ENCODE results near the gene COG6. TPM values are rescaled to one million over a fixed set of nuclear protein-coding genes. Genes with fewer than 3 reads are reported as not detected.

The COG6 gene
- total and polyA plus RNA-seq, 2 of the 8 experiments (the other 6 are each of a cell fraction or from before 2014, with no cell fraction given) = 8.8 to 22.3 TPM

- no peak overlapping the region for H2BK20ac ChIP-seq (ENCODE audit: low read length)
- H3K23me2 ChIP-seq (ENCODE audit: low read depth, low read length) = no peaks in the 10 kb centered on the region
- H3K4me2 ChIP-seq (ENCODE audit: insufficient read depth in 1 of 2, low read depth in 2 of 2, low read length in 2 of 2) = no peak overlapping the region
- no peaks in the 10 kb centered on the region for H3K79me2 ChIP-seq (ENCODE audit: control insufficient read depth in 1 of 2, insufficient read depth in 2 of 2, low read length in 2 of 2)
- H2BK5ac ChIP-seq (ENCODE audit: low read depth, low read length) = no peak overlapping the region
- H3K27me3 ChIP-seq (replicated peaks in 1 of 4; ENCODE audit: control insufficient read depth in 3 of 4, extremely low read depth in 1 of 4, insufficient read depth in 3 of 4, low read length in 3 of 4) = no peaks in the 10 kb centered on the region
- H3K4ac ChIP-seq (replicated peaks; ENCODE audit: insufficient read length, low read depth, low read length) = no peak overlapping the region
- 88% methylated on average over 1 of the region's 1 CpG; no CpG with 5 or more reads in 1 of the 2 experiments for WGBS, 2 experiments (ENCODE audit: extremely low coverage in 1 of 2, insufficient coverage in 1 of 2, insufficient read length in 1 of 2, insufficient replicate concordance in 2 of 2, low coverage in 1 of 2, low lambda C conversion rate in 2 of 2, missing lambda C conversion rate in 1 of 2)
- H3K4me1 ChIP-seq (replicated peaks in 1 of 4; ENCODE audit: control insufficient read depth in 3 of 4, insufficient read depth in 4 of 4, low read length in 3 of 4) = no peaks in the 10 kb centered on the region
- no peak overlapping the region for H2BK120ac ChIP-seq (replicated peaks; ENCODE audit: low read depth, low read length)
- H3K14ac ChIP-seq (ENCODE audit: insufficient read length) = no peak overlapping the region
- no peak overlapping the region for H4K8ac ChIP-seq (ENCODE audit: extremely low read depth, insufficient read depth, low read length)
- H3K23ac ChIP-seq (ENCODE audit: insufficient read length) = no peak overlapping the region
- no peak overlapping the region for H2BK15ac ChIP-seq (ENCODE audit: low read length)
- H2AK5ac ChIP-seq (ENCODE audit: low read depth, low read length) = no peak overlapping the region
- H4K20me1 ChIP-seq (replicated peaks in 1 of 2; ENCODE audit: control insufficient read depth in 1 of 2, insufficient read depth in 2 of 2, low read length in 2 of 2) = no peaks in the 10 kb centered on the region
- CTCF ChIA-PET (ENCODE audit: partially characterized antibody) = interaction anchor here (0.6 kb wide), 2 partner anchors 263 to 1338 kb away, joined by 3 read pairs; no protein-coding TSS in a partner anchor
- no peaks in the 10 kb centered on the region for H3K79me1 ChIP-seq (ENCODE audit: low read depth, low read length)
- H3K27ac ChIP-seq (ENCODE audit: low read depth, low read length) = no peak overlapping the region
- no peak overlapping the region for H3K56ac ChIP-seq (replicated peaks; ENCODE audit: insufficient read length, low read depth, low read length)
- no peak overlapping the region for H3K9ac ChIP-seq (replicated peaks in 1 of 4; ENCODE audit: extremely low read depth in 1 of 4, low read depth in 3 of 4, low read length in 3 of 4)
- H2BK12ac ChIP-seq (ENCODE audit: low read depth, low read length) = no peak overlapping the region
- no peaks in the 10 kb centered on the region for H3K9me3 ChIP-seq (ENCODE audit: insufficient read depth in 2 of 2, low read depth in 1 of 2, low read length in 1 of 2)
- FAIRE-seq (no peak), DNase-seq (ENCODE audit: low read depth in 1 of 2, low spot score in 2 of 2) (no peak)
- H2AFZ ChIP-seq (ENCODE audit: low read length) = no peak overlapping the region
- TF ChIP-seq SAP30 (IDR thresholded peaks at IDR 0.05; ENCODE audit: insufficient read depth, insufficient replicate concordance, low read length) (no peak), ASH2L (IDR thresholded peaks at IDR 0.05; ENCODE audit: low read length) (no peak), TAF7 (optimal IDR thresholded peaks at IDR 0.05; ENCODE audit: borderline replicate concordance, low read depth, low read length) (no peak), CTCF (IDR thresholded peaks at IDR 0.05; ENCODE audit: control extremely low read depth in 1 of 3, insufficient read depth in 1 of 3, low read depth in 1 of 3, low read length in 3 of 3) (no peak), YY1 (IDR thresholded peaks at IDR 0.05; ENCODE audit: low read depth, low read length) (no peak), EZH2 (IDR thresholded peaks at IDR 0.05; ENCODE audit: low read depth, low read length, severe bottlenecking) (no peak), TEAD4 (IDR thresholded peaks at IDR 0.05; ENCODE audit: low read depth, low read length) (no peak), ATF2 (IDR thresholded peaks at IDR 0.05; ENCODE audit: low read length) (no peak)
- H3K18ac ChIP-seq (ENCODE audit: extremely low read depth, low read length) = no peak overlapping the region
- no peak overlapping the region for H4K91ac ChIP-seq (replicated peaks; ENCODE audit: insufficient read length, low read length)
- no peak overlapping the region for H3K4me3 ChIP-seq (ENCODE audit: extremely low read depth in 1 of 4, insufficient read depth in 2 of 4, low read depth in 3 of 4, low read length in 4 of 4)
- no peak overlapping the region for H4K5ac ChIP-seq (ENCODE audit: insufficient read length, low read depth, low read length)
- no peaks in the 10 kb centered on the region for H3K36me3 ChIP-seq (ENCODE audit: control insufficient read depth in 2 of 4, insufficient read depth in 4 of 4, low read length in 3 of 4)
- POLR2A ChIA-PET (ENCODE audit: partially characterized antibody) = no interaction called here
These were observed 19.9 kb upstream of the COG6 start for GRCh38 chr13:39635564-39635963.
